Naive thymus-derived CD4-positive, alpha-beta T cell (primary cell): ENCODE measurements around the gene BPTF. TPM values are rescaled to one million over a fixed set of nuclear protein-coding genes. Genes with fewer than 3 reads are reported as not detected.
"Not testable (repeated sequence)": the region's sequence is repeated elsewhere in the genome, so short reads cannot be mapped to it uniquely, and the experiment has no call there.

Experiments
- ATAC-seq: fragments of 150-1000 bp; cut with Tn5 transposase; 2 replicates; pipeline ENCODE4 v1.10.0; 2021; ENCODE audit warnings: mild to moderate bottlenecking, moderate library complexity
- CTCF ChIA-PET: fragments of 350-600 bp; sonication (Branson Sonifier 250); formaldehyde crosslinking; loops from one replicate; lab custom pipeline; 2021; ENCODE audit warnings: antibody characterized with exemption; lab: Charles Lee
- POLR2A ChIA-PET: fragments of 350-600 bp; sonication (Branson Sonifier 250); formaldehyde crosslinking; loops from one replicate; lab custom pipeline; 2021; ENCODE audit warnings: antibody characterized with exemption, inconsistent platforms; lab: Charles Lee
- DNase-seq, 9 donors: peaks; one replicate each; pipeline versions ENCODE4 v3.0.0 to v3.0.0-alpha.2; 2020 to 2022; ENCODE audit warnings: mixed read lengths in 1 of 9
- H3K27ac ChIP-seq: one replicate; pipeline ENCODE4 v1.7.0; 2013; ENCODE audit warnings: mild to moderate bottlenecking, low read depth, low read length, moderate library complexity
- H3K27me3 ChIP-seq, 2 donors: one replicate each; pipeline ENCODE4 v1.7.0; 2013; ENCODE audit warnings: low read length in 2 of 2, mild to moderate bottlenecking in 2 of 2, moderate library complexity in 2 of 2; ENCODE audit not compliant: control insufficient read depth in 2 of 2, insufficient read depth in 2 of 2
- H3K36me3 ChIP-seq, 3 experiments: 1 replicate in 2 of 3; 2 replicates in 1 of 3; pipeline ENCODE4 v1.7.0; 2013; ENCODE audit warnings: low read length in 3 of 3, mild to moderate bottlenecking in 3 of 3, moderate library complexity in 1 of 3; ENCODE audit not compliant: insufficient read depth in 3 of 3, control insufficient read depth in 2 of 3
- H3K4me1 ChIP-seq, 2 donors: one replicate each; pipeline ENCODE4 v1.7.0; 2013; ENCODE audit warnings: low read length in 2 of 2, mild to moderate bottlenecking in 2 of 2, moderate library complexity in 1 of 2; ENCODE audit not compliant: control insufficient read depth in 2 of 2, insufficient read depth in 2 of 2
- H3K4me3 ChIP-seq: 2 replicates; pipeline ENCODE4 v1.7.0; 2013; ENCODE audit warnings: mild to moderate bottlenecking, low read length
- H3K9me3 ChIP-seq, 3 experiments: 1 replicate in 2 of 3; 2 replicates in 1 of 3; pipeline ENCODE4 v1.7.0; 2013; ENCODE audit warnings: low read length in 3 of 3; ENCODE audit not compliant: control insufficient read depth in 2 of 3
- H3K27ac Mint-ChIP-seq, 9 donors: one replicate each; pipeline ENCODE4 v1.8.0; 2020 to 2022; ENCODE audit warnings: mixed read lengths in 9 of 9, mild to moderate bottlenecking in 8 of 9, moderate library complexity in 5 of 9, inconsistent platforms in 2 of 9
- H3K27me3 Mint-ChIP-seq, 5 donors: one replicate each; pipeline ENCODE4 v1.8.0; 2021 to 2022; ENCODE audit warnings: mixed read lengths in 5 of 5, mild to moderate bottlenecking in 1 of 5
- H3K36me3 Mint-ChIP-seq, 5 donors: one replicate each; pipeline ENCODE4 v1.8.0; 2020 to 2022; ENCODE audit warnings: mixed read lengths in 5 of 5, mild to moderate bottlenecking in 3 of 5, inconsistent platforms in 1 of 5
- H3K4me1 Mint-ChIP-seq, 7 donors: one replicate each; pipeline ENCODE4 v1.8.0; 2020 to 2022; ENCODE audit warnings: mixed read lengths in 7 of 7, mild to moderate bottlenecking in 3 of 7, inconsistent platforms in 1 of 7
- H3K4me3 Mint-ChIP-seq, 10 donors: one replicate each; pipeline ENCODE4 v1.8.0; 2020 to 2022; ENCODE audit warnings: mild to moderate bottlenecking in 10 of 10, mixed read lengths in 10 of 10, moderate library complexity in 6 of 10, inconsistent platforms in 2 of 10
- H3K9me3 Mint-ChIP-seq, 11 donors: one replicate each; pipeline ENCODE4 v1.8.0; 2020 to 2022; ENCODE audit warnings: mixed read lengths in 11 of 11, mild to moderate bottlenecking in 4 of 11, inconsistent platforms in 1 of 11, moderate library complexity in 1 of 11
- intact Hi-C, 2 donors: fragments of 100-400 bp; cut with micrococcal nuclease; formaldehyde crosslinking; loops; one replicate each; pipeline ENCODE4 v1.15.1; 2023
- polyA plus RNA-seq, 2 donors: library from polyadenylated mRNA; unstranded; fragments of 300-500 nt; fragmentation: Illumina TruSeq; gene quantifications; one replicate each; pipeline ENCODE4 v1.2.3, GENCODE V29; 2021
- total RNA-seq, 6 experiments: library from RNA in 5 of 6; stranded (reverse) in 5 of 6; gene quantifications; 1 replicate in 5 of 6; 2 replicates in 1 of 6; pipeline ENCODE4 v1.2.3 and lab custom pipeline; 2021 to 2026

Gene BPTF
- total and polyA plus RNA-seq, 7 experiments from 2014 or later: 16.0 to 219 (median 149) TPM

GRCh38 chr17:67996301-67997171 lies 171.2 kb downstream of the BPTF start, which contains the start of gene C17orf58:
Gene C17orf58, minus strand, starts transcription at chr17:67996469. Its CDS starts 271 bp downstream, at chr17:67996198.
- H3K27me3 Mint-ChIP-seq: peaks cover 5 to 43% (median 21%) of the 10 kb centered on the region in 5 donors
- intact Hi-C loops: loop anchor here in 1 of 2 donors (10.0 kb wide), 1 partner anchor 172 kb away; the partner anchor contains the start of gene BPTF
- POLR2A ChIA-PET: interaction anchor here (0.9 kb wide), 1 partner anchor 9 kb away, joined by 3 read pairs; no protein-coding TSS in a partner anchor

DNA sequence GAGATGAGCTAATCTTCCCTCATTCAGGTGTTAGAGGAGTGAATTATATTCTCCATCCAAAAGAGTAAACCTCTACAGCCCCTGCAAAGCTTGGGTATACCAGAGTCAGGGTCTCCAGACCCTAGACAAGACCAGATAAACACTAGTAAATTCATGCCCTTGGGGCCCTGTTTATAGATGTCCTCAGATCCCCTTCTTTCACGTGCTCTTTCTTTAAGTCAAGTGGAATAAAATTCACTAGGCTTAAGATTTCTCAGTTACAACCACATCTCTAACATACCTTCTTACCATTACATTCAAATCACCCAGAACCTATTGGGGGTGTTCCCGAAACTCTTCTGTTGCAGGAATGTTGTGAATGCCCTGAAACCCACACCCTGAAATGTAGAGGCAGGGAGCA lies 173.2 kb downstream of the BPTF start:
- Mint-ChIP-seq H3K9me3 (peaks cover 0 to 2% (median 0%) of the 10 kb centered on the region in 11 donors), H3K27ac (no peak overlapping the region), H3K36me3 (peaks cover 0 to 5% (median 0%) of the 10 kb centered on the region in 5 donors), H3K4me1 (peaks cover 16 to 30% (median 25%) of the 10 kb centered on the region in 7 donors), H3K4me3 (peak overlapping the region in 1 of 10 donors; percentile 18), H3K27me3 (peaks cover 5 to 38% (median 21%) of the 10 kb centered on the region in 5 donors)
- Histone ChIP-seq H3K4me3 (no peak overlapping the region), H3K9me3 (no peaks in the 10 kb centered on the region), H3K27ac (no peak overlapping the region), H3K27me3 (peaks cover 0 to 7% of the 10 kb centered on the region in 2 donors), H3K36me3 (no peaks in the 10 kb centered on the region), H3K4me1 (peaks cover 16 to 24% of the 10 kb centered on the region in 2 donors)
- CTCF ChIA-PET: interaction anchor here (0.6 kb wide), 1 partner anchor 745 kb away, joined by 7 read pairs; no protein-coding TSS in a partner anchor
- intact Hi-C loops: loop anchor here in 1 of 2 donors (10.0 kb wide), 1 partner anchor 174 kb away; the partner anchor contains the start of gene BPTF
- POLR2A ChIA-PET: no interaction called here
- ATAC-seq (no peak), DNase-seq (no peak)

More at GRCh38 chr17:67996301-67997171, 171.2 kb downstream of the BPTF start, which contains the start of gene C17orf58:
- CTCF ChIA-PET: interaction anchor here (0.7 kb wide), 1 partner anchor 62 kb away, joined by 3 read pairs; no protein-coding TSS in a partner anchor
- H3K36me3 Mint-ChIP-seq, H3K9me3 ChIP-seq, H3K27me3 ChIP-seq, H3K36me3 ChIP-seq, ATAC-seq, H3K9me3 Mint-ChIP-seq, H3K27ac ChIP-seq: not testable (repeated sequence)
- Histone ChIP-seq H3K4me1 (peaks cover 19 to 24% of the 10 kb centered on the region in 2 donors), H3K4me3 (peak within 1 kb of the TSS; percentile 69)
- peak in 1 of 9 donors; percentile 38 for DNase-seq
- peaks cover 21 to 38% (median 32%) of the 10 kb centered on the region in 7 donors for H3K4me1 Mint-ChIP-seq
- peak within 1 kb of the TSS; percentile 74 to 95 (median 86) for H3K4me3 Mint-ChIP-seq
- H3K27ac Mint-ChIP-seq: peak within 1 kb of the TSS in 6 of 9 donors; percentile 3 to 43 (median 18)

DNA sequence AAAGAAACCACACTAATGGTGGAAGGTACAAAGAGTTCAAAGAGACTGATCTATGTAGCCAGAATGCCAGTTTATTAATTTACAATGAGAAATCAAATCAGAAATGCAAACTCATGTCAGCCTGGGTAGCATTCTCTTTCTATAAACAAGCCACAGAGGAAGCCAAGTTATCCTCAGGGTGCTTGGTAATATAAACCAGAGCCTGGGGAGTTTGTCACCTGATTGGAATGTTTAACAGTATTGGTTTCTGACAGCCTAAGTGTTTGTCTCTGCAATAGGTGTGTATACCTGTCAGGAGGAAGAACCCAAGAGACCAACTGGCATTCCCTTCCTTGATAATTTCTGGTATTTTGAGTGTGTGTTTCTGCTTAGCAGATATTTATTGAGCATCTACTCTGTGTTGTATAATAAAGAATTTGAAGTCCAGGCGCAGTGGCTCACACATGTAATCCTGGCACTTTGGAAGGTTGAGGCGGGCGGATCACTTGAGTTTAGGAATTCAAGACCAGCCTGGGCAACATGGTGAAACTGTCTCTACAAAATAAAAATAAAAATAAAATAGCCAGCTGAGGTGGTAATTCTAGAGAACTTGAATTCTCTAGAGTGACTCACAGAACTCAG lies 174.1 kb downstream of the BPTF start:
- no peaks in the 10 kb centered on the region for H3K9me3 ChIP-seq
- H3K4me1 ChIP-seq: peaks cover 12 to 19% of the 10 kb centered on the region in 2 donors
- intact Hi-C loops: loop anchor here in 1 of 2 donors (10.0 kb wide), 1 partner anchor 175 kb away; the partner anchor contains the start of gene BPTF
- peaks cover 5 to 38% (median 21%) of the 10 kb centered on the region in 5 donors for H3K27me3 Mint-ChIP-seq
- POLR2A ChIA-PET: no interaction called here
- no peak overlapping the region for H3K4me3 Mint-ChIP-seq
- DNase-seq: no peak
- H3K9me3 Mint-ChIP-seq: peaks cover 0 to 2% (median 0%) of the 10 kb centered on the region in 11 donors
- no peaks in the 10 kb centered on the region for H3K36me3 ChIP-seq
- no peak for ATAC-seq
- H3K27ac Mint-ChIP-seq: no peak overlapping the region
- CTCF ChIA-PET: no interaction called here
- peaks cover 0 to 5% (median 0%) of the 10 kb centered on the region in 5 donors for H3K36me3 Mint-ChIP-seq
- no peak overlapping the region for H3K27ac ChIP-seq
- H3K4me3 ChIP-seq: no peak overlapping the region
- peaks cover 0 to 7% of the 10 kb centered on the region in 2 donors for H3K27me3 ChIP-seq
- peaks cover 15 to 26% (median 22%) of the 10 kb centered on the region in 7 donors for H3K4me1 Mint-ChIP-seq

- Mint-ChIP-seq H3K27ac (no peak overlapping the region), H3K4me3 (no peak overlapping the region), H3K4me1 (no peaks in the 10 kb centered on the region), H3K9me3 (no peaks in the 10 kb centered on the region), H3K27me3 (peaks cover 0 to 7% (median 0%) of the 10 kb centered on the region in 5 donors), H3K36me3 (no peaks in the 10 kb centered on the region)
- H3K9me3 ChIP-seq: no peaks in the 10 kb centered on the region
- intact Hi-C loops: no loop called here
- ATAC-seq (no peak), DNase-seq (no peak)
- POLR2A ChIA-PET: no interaction called here
- no peaks in the 10 kb centered on the region for H3K4me1 ChIP-seq
- CTCF ChIA-PET: no interaction called here
- H3K4me3 ChIP-seq: no peak overlapping the region
- no peak overlapping the region for H3K27ac ChIP-seq
- H3K36me3 ChIP-seq: no peaks in the 10 kb centered on the region
- H3K27me3 ChIP-seq: no peaks in the 10 kb centered on the region
These were observed 178.9 kb downstream of the BPTF start for GRCh38 chr17:68004201-68004600.

DNA sequence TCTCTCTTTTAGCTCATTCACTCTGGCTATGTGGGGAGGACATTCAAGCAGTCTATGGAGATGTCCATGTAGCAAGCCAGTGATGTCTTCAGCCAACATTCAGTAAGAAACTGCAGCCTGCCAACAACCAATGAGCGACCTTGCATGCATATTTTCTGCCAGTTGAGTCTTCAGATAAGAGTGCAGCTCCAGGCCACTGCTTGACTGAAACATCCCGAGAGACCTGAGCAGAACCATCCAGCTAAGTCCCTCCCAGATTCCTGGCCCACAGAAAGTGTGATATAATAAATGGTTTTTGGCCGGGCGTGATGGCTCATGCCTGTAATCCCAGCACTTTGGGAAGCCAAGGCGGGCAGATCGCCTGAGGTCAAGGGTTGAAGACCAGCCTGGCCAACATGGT lies 181.5 kb downstream of the BPTF start:
- H3K4me3 ChIP-seq: no peak overlapping the region
- H3K4me1 ChIP-seq: peaks cover 0 to 4% of the 10 kb centered on the region in 2 donors
- H3K4me1 Mint-ChIP-seq: peaks cover 0 to 6% (median 4%) of the 10 kb centered on the region in 7 donors

GRCh38 chr17:68011199-68011665 lies 185.9 kb downstream of the BPTF start:
- H3K4me1 Mint-ChIP-seq: peaks cover 2 to 8% (median 5%) of the 10 kb centered on the region in 7 donors

More for the DNA sequence above, 181.5 kb downstream of the BPTF start:
- intact Hi-C loops: no loop called here
- POLR2A ChIA-PET: no interaction called here
- Mint-ChIP-seq H3K36me3 (no peaks in the 10 kb centered on the region), H3K27me3 (peaks cover 0 to 10% (median 0%) of the 10 kb centered on the region in 5 donors), H3K27ac (no peak overlapping the region), H3K4me3 (no peak overlapping the region), H3K9me3 (no peaks in the 10 kb centered on the region)
- ATAC-seq: no peak
- Histone ChIP-seq H3K36me3 (no peaks in the 10 kb centered on the region), H3K9me3 (no peaks in the 10 kb centered on the region), H3K27me3 (no peaks in the 10 kb centered on the region), H3K27ac (no peak overlapping the region)
- CTCF ChIA-PET: no interaction called here
- no peak for DNase-seq

More at GRCh38 chr17:68011199-68011665, 185.9 kb downstream of the BPTF start:
- Mint-ChIP-seq H3K27ac (peak overlapping the region in 1 of 9 donors; percentile 30), H3K9me3 (no peaks in the 10 kb centered on the region), H3K4me3 (peak overlapping the region in 8 of 10 donors; percentile 6 to 74 (median 44)), H3K36me3 (no peaks in the 10 kb centered on the region), H3K27me3 (peaks cover 0 to 22% (median 0%) of the 10 kb centered on the region in 5 donors)
- CTCF ChIA-PET: interaction anchor here (1.0 kb wide), 1 partner anchor 24 kb away, joined by 3 read pairs; no protein-coding TSS in a partner anchor
- DNase-seq (peak in 7 of 9 donors; percentile 28 to 72 (median 44)), ATAC-seq (peak; percentile 94)
- POLR2A ChIA-PET: no interaction called here
- no peak overlapping the region for H3K27ac ChIP-seq
- peaks cover 0 to 4% of the 10 kb centered on the region in 2 donors for H3K4me1 ChIP-seq
- intact Hi-C loops: loop anchor here (1.0 to 2.0 kb wide), 3 partner anchors 9 to 48 kb away; no protein-coding TSS in a partner anchor
- H3K36me3 ChIP-seq: no peaks in the 10 kb centered on the region
- H3K9me3 ChIP-seq: no peaks in the 10 kb centered on the region
- no peaks in the 10 kb centered on the region for H3K27me3 ChIP-seq
- H3K4me3 ChIP-seq: peak overlapping the region; percentile 37
